ENCODE measurements around the gene FGF10.

Gene FGF10

DNA sequence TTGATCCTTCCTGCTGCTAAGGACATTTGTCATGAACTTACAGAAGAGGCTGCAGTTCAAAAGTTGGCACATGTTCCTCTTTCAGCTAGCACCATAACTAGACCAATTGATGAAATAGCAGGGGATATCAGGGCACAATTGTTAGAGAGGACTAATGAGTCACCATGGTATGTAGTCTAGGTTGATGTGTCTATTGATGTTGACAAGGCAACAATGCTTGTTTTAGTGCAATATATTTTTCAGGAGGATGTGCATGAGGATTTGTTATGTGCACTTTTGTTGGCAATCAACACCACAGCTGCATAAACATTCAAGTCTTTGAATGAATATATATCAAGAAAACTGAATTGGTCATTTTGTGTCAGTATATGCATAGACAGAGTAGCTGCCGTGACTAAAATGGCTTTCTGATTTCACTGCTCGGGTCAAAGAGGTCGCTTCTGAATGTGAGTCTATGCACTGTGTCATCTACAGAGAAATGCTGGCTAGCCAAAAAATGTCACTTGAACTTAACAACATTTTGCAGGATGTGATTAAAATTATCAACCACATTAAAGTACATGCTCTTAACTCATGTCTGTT lies 68.0 kb downstream of the FGF10 start:
- no peak overlapping the region for H3K27ac ChIP-seq (ENCODE audit: low read length)
- H4K20me1 ChIP-seq (ENCODE audit: insufficient read depth, low read length) = no peaks in the 10 kb centered on the region
- H3K9me3 ChIP-seq (replicated peaks; ENCODE audit: insufficient read depth, low read length) = no peaks in the 10 kb centered on the region
- no peaks in the 10 kb centered on the region for H3K36me3 ChIP-seq (replicated peaks; ENCODE audit: insufficient read depth, low read length)
- no peaks in the 10 kb centered on the region for H3K9me2 ChIP-seq (replicated peaks; ENCODE audit: insufficient read depth, low read length)
- no peak overlapping the region for H3K4me3 ChIP-seq (ENCODE audit: low read length)
- H3F3A ChIP-seq (ENCODE audit: insufficient read depth, low read length) = no peaks in the 10 kb centered on the region
- no peak for DNase-seq
- H3K79me2 ChIP-seq (ENCODE audit: low read length) = no peaks in the 10 kb centered on the region
- TF ChIP-seq EZH2phosphoT487 (IDR thresholded peaks at IDR 0.05; ENCODE audit: low read length) (no peak), EZH2 (optimal IDR thresholded peaks at IDR 0.05; ENCODE audit: low read depth, low read length) (no peak)
- TF ChIP-seq, protein P1, sequence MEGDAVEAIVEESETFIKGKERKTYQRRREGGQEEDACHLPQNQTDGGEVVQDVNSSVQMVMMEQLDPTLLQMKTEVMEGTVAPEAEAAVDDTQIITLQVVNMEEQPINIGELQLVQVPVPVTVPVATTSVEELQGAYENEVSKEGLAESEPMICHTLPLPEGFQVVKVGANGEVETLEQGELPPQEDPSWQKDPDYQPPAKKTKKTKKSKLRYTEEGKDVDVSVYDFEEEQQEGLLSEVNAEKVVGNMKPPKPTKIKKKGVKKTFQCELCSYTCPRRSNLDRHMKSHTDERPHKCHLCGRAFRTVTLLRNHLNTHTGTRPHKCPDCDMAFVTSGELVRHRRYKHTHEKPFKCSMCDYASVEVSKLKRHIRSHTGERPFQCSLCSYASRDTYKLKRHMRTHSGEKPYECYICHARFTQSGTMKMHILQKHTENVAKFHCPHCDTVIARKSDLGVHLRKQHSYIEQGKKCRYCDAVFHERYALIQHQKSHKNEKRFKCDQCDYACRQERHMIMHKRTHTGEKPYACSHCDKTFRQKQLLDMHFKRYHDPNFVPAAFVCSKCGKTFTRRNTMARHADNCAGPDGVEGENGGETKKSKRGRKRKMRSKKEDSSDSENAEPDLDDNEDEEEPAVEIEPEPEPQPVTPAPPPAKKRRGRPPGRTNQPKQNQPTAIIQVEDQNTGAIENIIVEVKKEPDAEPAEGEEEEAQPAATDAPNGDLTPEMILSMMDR (IDR thresholded peaks at IDR 0.05; ENCODE audit: low read length) = no peak
- no peak overlapping the region for H3K9ac ChIP-seq (ENCODE audit: low read length)
- H3K4me2 ChIP-seq (ENCODE audit: low read depth, low read length) = no peak overlapping the region
- no peak overlapping the region for H2AFZ ChIP-seq (ENCODE audit: low read length)
- H3K4me1 ChIP-seq (ENCODE audit: low read length) = no peaks in the 10 kb centered on the region
- no peaks in the 10 kb centered on the region for H3K27me3 ChIP-seq (replicated peaks; ENCODE audit: insufficient read depth, low read length)

DNA sequence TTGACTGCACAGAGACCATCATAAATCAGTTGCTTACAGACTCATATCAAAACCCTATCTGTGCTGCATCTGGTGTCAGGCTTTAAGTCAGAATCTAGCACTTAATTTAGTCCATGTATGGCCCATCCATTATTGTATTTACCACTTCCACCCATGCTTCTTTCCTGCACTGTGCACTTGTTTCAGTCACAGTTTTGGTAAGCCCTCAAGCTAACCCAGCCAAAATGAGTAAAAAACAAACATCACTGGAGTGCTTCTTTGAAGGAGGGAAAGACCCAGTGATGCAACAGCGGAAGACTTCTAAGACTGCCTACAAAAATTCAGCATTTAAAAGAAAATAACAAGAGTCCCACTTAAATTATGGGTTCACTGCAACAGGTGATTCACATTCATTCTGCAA lies 69.0 kb downstream of the FGF10 start:
- Histone ChIP-seq H3K79me2 (ENCODE audit: low read length) (no peaks in the 10 kb centered on the region), H4K20me1 (ENCODE audit: insufficient read depth, low read length) (no peaks in the 10 kb centered on the region), H3K9me3 (replicated peaks; ENCODE audit: insufficient read depth, low read length) (no peaks in the 10 kb centered on the region), H3K27me3 (replicated peaks; ENCODE audit: insufficient read depth, low read length) (no peaks in the 10 kb centered on the region), H3K4me2 (ENCODE audit: low read depth, low read length) (no peak overlapping the region), H3K4me3 (ENCODE audit: low read length) (no peak overlapping the region), H3K36me3 (replicated peaks; ENCODE audit: insufficient read depth, low read length) (no peaks in the 10 kb centered on the region), H3K4me1 (ENCODE audit: low read length) (no peaks in the 10 kb centered on the region), H3K9me2 (replicated peaks; ENCODE audit: insufficient read depth, low read length) (no peaks in the 10 kb centered on the region), H2AFZ (ENCODE audit: low read length) (no peak overlapping the region), H3K9ac (ENCODE audit: low read length) (no peak overlapping the region), H3F3A (ENCODE audit: insufficient read depth, low read length) (no peaks in the 10 kb centered on the region), H3K27ac (ENCODE audit: low read length) (no peak overlapping the region)
- DNase-seq = no peak
- TF ChIP-seq EZH2phosphoT487 (IDR thresholded peaks at IDR 0.05; ENCODE audit: low read length) (no peak), EZH2 (optimal IDR thresholded peaks at IDR 0.05; ENCODE audit: low read depth, low read length) (no peak)
- TF ChIP-seq, protein P1 (IDR thresholded peaks at IDR 0.05; ENCODE audit: low read length) = no peak

- no peak for TF ChIP-seq EZH2 (optimal IDR thresholded peaks at IDR 0.05; ENCODE audit: low read depth, low read length)
- no peak for TF ChIP-seq EZH2phosphoT487 (IDR thresholded peaks at IDR 0.05; ENCODE audit: low read length)
- TF ChIP-seq, protein P1 (IDR thresholded peaks at IDR 0.05; ENCODE audit: low read length) = no peak
- no peaks in the 10 kb centered on the region for H4K20me1 ChIP-seq (ENCODE audit: insufficient read depth, low read length)
- H3K36me3 ChIP-seq (replicated peaks; ENCODE audit: insufficient read depth, low read length) = no peaks in the 10 kb centered on the region
Observed at GRCh38 chr5:44318883-44319282, 70.3 kb downstream of the FGF10 start.

More at GRCh38 chr5:44318883-44319282, 70.3 kb downstream of the FGF10 start:
- Histone ChIP-seq H3F3A (ENCODE audit: insufficient read depth, low read length) (no peaks in the 10 kb centered on the region), H3K27me3 (replicated peaks; ENCODE audit: insufficient read depth, low read length) (no peaks in the 10 kb centered on the region), H3K9ac (ENCODE audit: low read length) (no peak overlapping the region), H3K9me2 (replicated peaks; ENCODE audit: insufficient read depth, low read length) (no peaks in the 10 kb centered on the region), H3K27ac (ENCODE audit: low read length) (no peak overlapping the region), H3K79me2 (ENCODE audit: low read length) (no peaks in the 10 kb centered on the region), H2AFZ (ENCODE audit: low read length) (no peak overlapping the region), H3K4me3 (ENCODE audit: low read length) (no peak overlapping the region), H3K4me2 (ENCODE audit: low read depth, low read length) (no peak overlapping the region), H3K9me3 (replicated peaks; ENCODE audit: insufficient read depth, low read length) (no peaks in the 10 kb centered on the region), H3K4me1 (ENCODE audit: low read length) (no peaks in the 10 kb centered on the region)
- no peak for DNase-seq
